Erythroblast (primary cell): ENCODE data around the gene TOP3B.

Experiments used
- GATA1 ChIP-seq: IDR thresholded peaks from 2 replicates; pipeline ENCODE4 v1.6.1; 2011; ENCODE audit warnings: low read depth, mild to moderate bottlenecking, control low read depth, low read length, moderate library complexity
- POLR2A ChIP-seq: IDR thresholded peaks from 2 replicates; pipeline ENCODE4 v1.6.1; 2011; ENCODE audit warnings: mild to moderate bottlenecking, low read length

GRCh38 chr22:21917959-21918261 lies 64.7 kb downstream of the TOP3B start:
- TF ChIP-seq POLR2A = no peak
- TF ChIP-seq GATA1 = no peak
